ENCODE measurements around the gene HDLBP. TPM values are rescaled to one million over a fixed set of nuclear protein-coding genes. Genes with fewer than 3 reads are reported as not detected.

HDLBP gene
- total and polyA plus RNA-seq, 2 of the 4 experiments (the other 2 are of a cell fraction) = 648 to 1,165 TPM

- H4K91ac ChIP-seq (ENCODE audit: insufficient read depth, low read depth, low read length) = no peak overlapping the region
- H3K18ac ChIP-seq (ENCODE audit: low read depth, low read length) = no peak overlapping the region
- H4K20me1 ChIP-seq (ENCODE audit: insufficient read depth, low read length) = peaks cover 23% of the 10 kb centered on the region
- H3K27me3 ChIP-seq (ENCODE audit: control insufficient read depth, insufficient read depth, low read length) = no peaks in the 10 kb centered on the region
- H3K79me1 ChIP-seq (ENCODE audit: low read depth in 1 of 2, low read length in 2 of 2) = peaks cover 3 to 38% of the 10 kb centered on the region in 2 experiments; a peak in 3 of 4 replicates
- H4K5ac ChIP-seq (ENCODE audit: low read depth, low read length) = no peak overlapping the region
- H2AK9ac ChIP-seq (replicated peaks; ENCODE audit: low read depth, low read length, poor library complexity) = no peak overlapping the region
- ChIA-PET CTCF (no interaction called here), POLR2A (ENCODE audit: unreplicated experiment) (no interaction called here)
- TF ChIP-seq ELK1 (IDR thresholded peaks at IDR 0.05; ENCODE audit: borderline replicate concordance, low read depth, low read length) = no peak
- no peak for TF ChIP-seq RCOR1 (IDR thresholded peaks at IDR 0.05; ENCODE audit: insufficient replicate concordance, low read length)
- no peak for TF ChIP-seq RFX5 (IDR thresholded peaks at IDR 0.05; ENCODE audit: low read depth, low read length)
- TF ChIP-seq CEBPB (IDR thresholded peaks at IDR 0.05; ENCODE audit: low read depth, low read length) = no peak
- TF ChIP-seq MXI1 (IDR thresholded peaks at IDR 0.05; ENCODE audit: borderline replicate concordance, low read depth, low read length) = no peak
- no peak for TF ChIP-seq USF2 (IDR thresholded peaks at IDR 0.05; ENCODE audit: low read depth, low read length)
- no peak for TF ChIP-seq BHLHE40 (IDR thresholded peaks at IDR 0.05; ENCODE audit: low read depth, low read length)
- TF ChIP-seq POLR2A (IDR thresholded peaks at IDR 0.05; ENCODE audit: low read depth, low read length) = no peak
- no peak for TF ChIP-seq FOS (IDR thresholded peaks at IDR 0.05; ENCODE audit: low read depth, low read length)
- no peak for TF ChIP-seq CHD1 (IDR thresholded peaks at IDR 0.05; ENCODE audit: low read depth, low read length)
- TF ChIP-seq SMC3 (IDR thresholded peaks at IDR 0.05; ENCODE audit: low read depth, low read length) = no peak
- no peak for TF ChIP-seq MAFK (IDR thresholded peaks at IDR 0.05; ENCODE audit: low read depth, low read length)
- no peak for TF ChIP-seq RAD21 (IDR thresholded peaks at IDR 0.05; ENCODE audit: low read length)
- TF ChIP-seq NFE2L2 (IDR thresholded peaks at IDR 0.05; ENCODE audit: low read depth, low read length) = no peak
- H2BK20ac ChIP-seq (ENCODE audit: low read depth, low read length) = no peak overlapping the region
- peaks cover 5% of the 10 kb centered on the region for H3K4me1 ChIP-seq (ENCODE audit: control insufficient read depth, insufficient read depth, low read length)
- H2BK5ac ChIP-seq (ENCODE audit: low read depth, low read length, poor library complexity, severe bottlenecking) = no peak overlapping the region
- peaks cover 56% of the 10 kb centered on the region for H3K36me3 ChIP-seq (ENCODE audit: control insufficient read depth, insufficient read depth, low read length)
- H3K4me2 ChIP-seq (ENCODE audit: low read depth, low read length) = no peak overlapping the region
- no peak overlapping the region for H3K23ac ChIP-seq (ENCODE audit: low read depth, low read length)
- intact Hi-C loops (cut with micrococcal nuclease) = loop anchor here (5.0 kb wide), 1 partner anchor 94 kb away; no protein-coding TSS in a partner anchor
- no peak overlapping the region for H3K14ac ChIP-seq (replicated peaks; ENCODE audit: low read depth, low read length)
- no peak overlapping the region for H3K27ac ChIP-seq (ENCODE audit: insufficient read depth, low read length)
- no CpG with 5 or more reads among the region's 3 CpGs for WGBS, 2 experiments (ENCODE audit: extremely low coverage in 2 of 2, insufficient read length in 1 of 2)
- H2AK5ac ChIP-seq (ENCODE audit: low read depth, low read length) = no peak overlapping the region
- dilution Hi-C loops (cut with HindIII; ENCODE audit: low sequenced_read_pairs, unreplicated experiment) = no loop called here
- H3K4ac ChIP-seq (ENCODE audit: low read depth, low read length) = no peak overlapping the region
- H2BK15ac ChIP-seq (ENCODE audit: low read depth, low read length) = no peak overlapping the region
- no peak overlapping the region for H2BK120ac ChIP-seq (ENCODE audit: low read depth, low read length)
- no peak for ATAC-seq (ENCODE audit: low read depth)
- H2AFZ ChIP-seq (replicated peaks; ENCODE audit: low read length, poor library complexity) = no peak overlapping the region
- no peak overlapping the region for H3K56ac ChIP-seq (ENCODE audit: extremely low read depth, insufficient read depth, low read length)
- H3K4me3 ChIP-seq (ENCODE audit: insufficient read depth, low read depth, low read length) = no peak overlapping the region
- DNase-seq = no peak
- BruUV-seq (replicated peaks) = no TSS peak
- no peaks in the 10 kb centered on the region for H3K9me3 ChIP-seq (ENCODE audit: control insufficient read depth, insufficient read depth, low read length)
- H4K8ac ChIP-seq (ENCODE audit: low read depth in 2 of 2, low read length in 2 of 2) = no peak overlapping the region
- no peak overlapping the region for H3K9ac ChIP-seq (ENCODE audit: low read depth, low read length)
- peaks cover 9% of the 10 kb centered on the region; the same call in 1 of the 2 replicates for H3K9me1 ChIP-seq (ENCODE audit: insufficient read depth, low read length)
- in situ Hi-C loops (cut with MboI; ENCODE audit: low sequenced_read_pairs) = no loop called here
These were observed 36.2 kb upstream of the HDLBP start for GRCh38 chr2:241351640-241352031.
